IMR-90 (cell line): ENCODE data around the gene SDHB. TPM values are rescaled to one million over a fixed set of nuclear protein-coding genes. Genes with fewer than 3 reads are reported as not detected.

Experiments used
- ATAC-seq: fragments of 200-7000 bp; cut with Tn5 transposase; 2 replicates; pipeline ENCODE4 v1.9.1; 2020; ENCODE audit warnings: low read depth, mild to moderate bottlenecking, moderate library complexity
- BruUV-seq: library from RNA; stranded (reverse); fragments of 400-500 nt; replicated peaks from 2 replicates; lab custom pipeline; 2021; lab: Mats Ljungman, UMichigan
- CTCF ChIA-PET: fragments of 300-600 bp; formaldehyde crosslinking; extraction: SDS; loops from one replicate; lab custom pipeline; 2021; ENCODE audit warnings: antibody characterized with exemption; lab: Yijun Ruan, JAX
- POLR2A ChIA-PET: fragments of 300-600 bp; sonication (Branson Sonifier 250); formaldehyde crosslinking; loops from one replicate; lab custom pipeline; 2022; ENCODE audit warnings: antibody characterized with exemption; ENCODE audit not compliant: unreplicated experiment; lab: Charles Lee
- DNase-seq: peaks from one replicate; pipeline ENCODE4 v3.0.0; 2013
- H2AFZ ChIP-seq: replicated peaks from 2 replicates; pipeline ENCODE3; 2013; ENCODE audit warnings: low read length, mild to moderate bottlenecking; ENCODE audit not compliant: poor library complexity
- H2AK5ac ChIP-seq: 2 replicates; pipeline ENCODE4 v1.6.1; 2013; ENCODE audit warnings: low read depth, low read length, inconsistent platforms
- H2AK9ac ChIP-seq: replicated peaks from 2 replicates; pipeline ENCODE3; 2013; ENCODE audit warnings: mild to moderate bottlenecking, low read depth, low read length, moderate library complexity; ENCODE audit not compliant: poor library complexity
- H2BK120ac ChIP-seq: 2 replicates; pipeline ENCODE4 v1.6.1; 2013; ENCODE audit warnings: low read depth, low read length, inconsistent platforms
- H2BK15ac ChIP-seq: 3 replicates; pipeline ENCODE4 v1.6.1; 2013; ENCODE audit warnings: low read depth, low read length, inconsistent platforms
- H2BK20ac ChIP-seq: 2 replicates; pipeline ENCODE4 v1.6.1; 2013; ENCODE audit warnings: low read depth, mild to moderate bottlenecking, inconsistent platforms, low read length, moderate library complexity
- H2BK5ac ChIP-seq: 2 replicates; pipeline ENCODE4 v1.6.1; 2013; ENCODE audit warnings: mild to moderate bottlenecking, low read depth, low read length, inconsistent platforms; ENCODE audit not compliant: poor library complexity, severe bottlenecking
- H3K14ac ChIP-seq: replicated peaks from 2 replicates; pipeline ENCODE4 v1.6.1; 2013; ENCODE audit warnings: low read depth, low read length, inconsistent platforms
- H3K18ac ChIP-seq: 2 replicates; pipeline ENCODE4 v1.6.1; 2013; ENCODE audit warnings: low read depth, low read length, control low read depth
- H3K23ac ChIP-seq: 2 replicates; pipeline ENCODE4 v1.6.1; 2013; ENCODE audit warnings: low read depth, low read length, inconsistent platforms
- H3K27ac ChIP-seq: 2 replicates; pipeline ENCODE4 v1.5.1; 2013; ENCODE audit warnings: mild to moderate bottlenecking, control low read depth, low read length; ENCODE audit not compliant: insufficient read depth
- H3K27me3 ChIP-seq: 2 replicates; pipeline ENCODE4 v1.6.1; 2013; ENCODE audit warnings: low read length; ENCODE audit not compliant: control insufficient read depth, insufficient read depth
- H3K36me3 ChIP-seq: 2 replicates; pipeline ENCODE4 v1.6.1; 2013; ENCODE audit warnings: low read length, mixed read lengths; ENCODE audit not compliant: control insufficient read depth, insufficient read depth
- H3K4ac ChIP-seq: 2 replicates; pipeline ENCODE4 v1.6.1; 2013; ENCODE audit warnings: low read depth, low read length, inconsistent platforms
- H3K4me1 ChIP-seq: 2 replicates; pipeline ENCODE4 v1.6.1; 2013; ENCODE audit warnings: low read length, mixed read lengths; ENCODE audit not compliant: control insufficient read depth, insufficient read depth
- H3K4me2 ChIP-seq: 2 replicates; pipeline ENCODE4 v1.6.1; 2013; ENCODE audit warnings: low read depth, mild to moderate bottlenecking, control low read depth, low read length, moderate library complexity
- H3K4me3 ChIP-seq: 2 replicates; pipeline ENCODE4 v1.5.1; 2013; ENCODE audit warnings: low read depth, mild to moderate bottlenecking, control low read depth, low read length, moderate library complexity; ENCODE audit not compliant: insufficient read depth
- H3K56ac ChIP-seq: 2 replicates; pipeline ENCODE4 v1.6.1; 2013; ENCODE audit warnings: low read length, inconsistent platforms; ENCODE audit not compliant: insufficient read depth; ENCODE audit errors: extremely low read depth
- H3K79me1 ChIP-seq, 2 experiments: 2 replicates each; pipeline ENCODE4 v1.6.1; 2013; ENCODE audit warnings: low read length in 2 of 2, inconsistent platforms in 1 of 2, low read depth in 1 of 2
- H3K9ac ChIP-seq: 2 replicates; pipeline ENCODE4 v1.6.1; 2013; ENCODE audit warnings: low read depth, low read length, control low read depth
- H3K9me1 ChIP-seq: 2 replicates; pipeline ENCODE4 v1.6.1; 2013; ENCODE audit warnings: low read length, inconsistent platforms; ENCODE audit not compliant: insufficient read depth
- H3K9me3 ChIP-seq: 2 replicates; pipeline ENCODE4 v1.6.1; 2013; ENCODE audit warnings: low read length; ENCODE audit not compliant: control insufficient read depth, insufficient read depth
- H4K20me1 ChIP-seq: 2 replicates; pipeline ENCODE4 v1.6.1; 2013; ENCODE audit warnings: low read length, inconsistent platforms; ENCODE audit not compliant: insufficient read depth
- H4K5ac ChIP-seq: 2 replicates; pipeline ENCODE4 v1.6.1; 2013; ENCODE audit warnings: mild to moderate bottlenecking, low read depth, low read length, control low read depth
- H4K8ac ChIP-seq, 2 experiments: 2 replicates each; pipeline ENCODE4 v1.6.1; 2013; ENCODE audit warnings: low read depth in 2 of 2, low read length in 2 of 2, control low read depth in 1 of 2, inconsistent platforms in 1 of 2
- H4K91ac ChIP-seq: 2 replicates; pipeline ENCODE4 v1.6.1; 2013; ENCODE audit warnings: low read depth, low read length, inconsistent platforms; ENCODE audit not compliant: insufficient read depth
- BHLHE40 ChIP-seq: fragments of 150-350 bp; IDR thresholded peaks from 2 replicates; pipeline ENCODE4 v1.6.1; 2016; ENCODE audit warnings: mild to moderate bottlenecking, low read depth, low read length
- CHD1 ChIP-seq: IDR thresholded peaks from 2 replicates; pipeline ENCODE4 v1.6.1; 2012; ENCODE audit warnings: low read depth, low read length, improper control_type of control experiment
- ELK1 ChIP-seq: fragments of 150-350 bp; IDR thresholded peaks from 2 replicates; pipeline ENCODE4 v1.6.1; 2016; ENCODE audit warnings: low read depth, mild to moderate bottlenecking, low read length, moderate library complexity, borderline replicate concordance
- FOS ChIP-seq: fragments of 150-350 bp; IDR thresholded peaks from 2 replicates; pipeline ENCODE4 v1.6.1; 2016; ENCODE audit warnings: low read depth, low read length
- MAFK ChIP-seq: IDR thresholded peaks from 2 replicates; pipeline ENCODE4 v1.6.1; 2012; ENCODE audit warnings: low read depth, low read length, improper control_type of control experiment
- MAZ ChIP-seq: IDR thresholded peaks from 2 replicates; pipeline ENCODE4 v1.6.1; 2012; ENCODE audit warnings: low read depth, mild to moderate bottlenecking, low read length, improper control_type of control experiment, moderate library complexity, borderline replicate concordance
- MXI1 ChIP-seq: IDR thresholded peaks from 2 replicates; pipeline ENCODE4 v1.6.1; 2012; ENCODE audit warnings: low read depth, mild to moderate bottlenecking, low read length, moderate library complexity, borderline replicate concordance
- POLR2A ChIP-seq: IDR thresholded peaks from 2 replicates; pipeline ENCODE4 v1.6.1; 2012; ENCODE audit warnings: mild to moderate bottlenecking, low read depth, low read length
- RAD21 ChIP-seq: IDR thresholded peaks from 2 replicates; pipeline ENCODE4 v1.6.1; 2012; ENCODE audit warnings: low read length, improper control_type of control experiment
- RCOR1 ChIP-seq: IDR thresholded peaks from 2 replicates; pipeline ENCODE4 v1.6.1; 2012; ENCODE audit warnings: mild to moderate bottlenecking, low read length, improper control_type of control experiment; ENCODE audit not compliant: insufficient replicate concordance
- WGBS, 2 experiments: methylation state at CpG; one replicate each; pipeline versions ENCODE4 v1.1.5 to v1.1.7; 2013; ENCODE audit warnings: missing lambda C conversion rate in 2 of 2; ENCODE audit not compliant: insufficient read length in 1 of 2; ENCODE audit errors: extremely low coverage in 2 of 2; 5-methylcytosine and 5-hydroxymethylcytosine counted together
- dilution Hi-C: fragments of 300-500 bp; cut with HindIII; formaldehyde crosslinking; loops from one replicate; pipeline ENCODE4 v1.14.3; 2018; ENCODE audit warnings: low sequenced_read_pairs; ENCODE audit not compliant: unreplicated experiment
- in situ Hi-C: fragments of 300-500 bp; cut with MboI; formaldehyde crosslinking; loops from 3 replicates; pipeline ENCODE4 v1.14.3; 2019; ENCODE audit warnings: low sequenced_read_pairs, inconsistent platforms, mixed read lengths
- intact Hi-C: fragments of 100-400 bp; cut with micrococcal nuclease; formaldehyde crosslinking; loops from 2 replicates; pipeline ENCODE4 v1.10.0; 2022
- polyA plus RNA-seq, 3 experiments: library from polyadenylated mRNA; depleted of rRNA; stranded (reverse); fragments of >200 nt; gene quantifications; 2 replicates each; pipeline ENCODE4 v1.2.3, GENCODE V29; 2012; ENCODE audit warnings: low replicate concordance in 1 of 3
- total RNA-seq: library from RNA; depleted of rRNA; stranded (reverse); fragments of >200 nt; gene quantifications from 2 replicates; pipeline ENCODE4 v1.2.3, GENCODE V29; 2012

SDHB gene
- total and polyA plus RNA-seq, 2 of the 4 experiments (the other 2 are of a cell fraction): 122 to 206 TPM

- ChIA-PET CTCF (no interaction called here), POLR2A (no interaction called here)
- dilution Hi-C loops: no loop called here
- H2AFZ ChIP-seq: no peak overlapping the region
- H3K36me3 ChIP-seq: no peaks in the 10 kb centered on the region
- H2AK9ac ChIP-seq: no peak overlapping the region
- no peaks in the 10 kb centered on the region for H4K20me1 ChIP-seq
- H3K18ac ChIP-seq: no peak overlapping the region
- no TSS peak for BruUV-seq
- H3K9me3 ChIP-seq: no peaks in the 10 kb centered on the region
- H3K14ac ChIP-seq: no peak overlapping the region
- no peaks in the 10 kb centered on the region; the same call in 1 of the 2 replicates for H3K4me1 ChIP-seq
- WGBS, 2 experiments: 0% methylated on average over 1 of the region's 4 CpGs; no CpG with 5 or more reads in 1 of the 2 experiments
- no peak overlapping the region for H4K8ac ChIP-seq
- no peak overlapping the region for H4K91ac ChIP-seq
- no peak overlapping the region for H3K27ac ChIP-seq
- TF ChIP-seq MAFK (no peak), FOS (no peak), RAD21 (no peak), MAZ (no peak), POLR2A (no peak), BHLHE40 (no peak), CHD1 (no peak), MXI1 (no peak), RCOR1 (no peak), ELK1 (no peak)
- H2AK5ac ChIP-seq: no peak overlapping the region
- H3K4me3 ChIP-seq: no peak overlapping the region
- in situ Hi-C loops: no loop called here
- ATAC-seq (no peak), DNase-seq (no peak)
- H3K9ac ChIP-seq: no peak overlapping the region
- no peak overlapping the region for H3K4me2 ChIP-seq
- intact Hi-C loops: no loop called here
- no peak overlapping the region for H3K4ac ChIP-seq
- H2BK120ac ChIP-seq: no peak overlapping the region
- peaks cover 54% of the 10 kb centered on the region for H3K27me3 ChIP-seq
- H3K79me1 ChIP-seq: no peaks in the 10 kb centered on the region
- H3K23ac ChIP-seq: no peak overlapping the region
- no peak overlapping the region for H4K5ac ChIP-seq
- no peaks in the 10 kb centered on the region for H3K9me1 ChIP-seq
- H2BK5ac ChIP-seq: no peak overlapping the region
- H2BK20ac ChIP-seq: no peak overlapping the region
- H3K56ac ChIP-seq: no peak overlapping the region
- no peak overlapping the region for H2BK15ac ChIP-seq
Measured at GRCh38 chr1:17095141-17095540, 41.3 kb upstream of the SDHB start.
